GM12878 (cell line): Measurements from ENCODE around the gene ASAP3. TPM values are rescaled to one million over a fixed set of nuclear protein-coding genes. Genes with fewer than 3 reads are reported as not detected.

Source experiments
- ATAC-seq: fragments of 200-7000 bp; cut with Tn5 transposase; 3 replicates; pipeline ENCODE4 v1.9.1; 2020; ENCODE audit warnings: mild to moderate bottlenecking, moderate library complexity
- BruUV-seq: library from RNA; stranded (reverse); fragments of 400-500 nt; replicated peaks from 2 replicates; lab custom pipeline; 2021; lab: Mats Ljungman, UMichigan
- CTCF ChIA-PET: fragments of 300-600 bp; sonication (Branson Sonifier 250); formaldehyde crosslinking; extraction: SDS; loops from one replicate; lab custom pipeline; 2021; ENCODE audit warnings: inconsistent platforms; lab: Yijun Ruan, JAX
- POLR2A ChIA-PET: fragments of 350-600 bp; formaldehyde crosslinking; extraction: SDS; loops from one replicate; lab custom pipeline; 2021; ENCODE audit warnings: inconsistent platforms; lab: Charles Lee
- RAD21 ChIA-PET: fragments of 300-600 bp; sonication (Branson Sonifier 250); formaldehyde crosslinking; loops from one replicate; lab custom pipeline; 2023; ENCODE audit warnings: antibody characterized with exemption; ENCODE audit not compliant: unreplicated experiment; lab: Charles Lee
- SMC1A ChIA-PET: fragments of 300-600 bp; sonication (Branson Sonifier 250); formaldehyde crosslinking; loops from one replicate; lab custom pipeline; 2023; ENCODE audit not compliant: unreplicated experiment, uncharacterized antibody; lab: Charles Lee
- DNase-seq: peaks from one replicate; pipeline ENCODE4 v3.0.0-alpha.2; 2011; ENCODE audit warnings: low read depth, low spot score
- FAIRE-seq: peaks from 3 replicates; lab custom pipeline; 2011; peaks lifted over from hg19 to GRCh38; lab: Jason Lieb, UNC
- H2AFZ ChIP-seq: 2 replicates; pipeline ENCODE4 v1.6.0; 2011; ENCODE audit warnings: low read depth, low read length, control low read depth; ENCODE audit not compliant: control insufficient read depth
- H3K27ac ChIP-seq: 2 replicates; pipeline ENCODE4 v1.5.1; 2011; ENCODE audit warnings: control low read depth; ENCODE audit not compliant: control insufficient read depth, insufficient read depth
- H3K27me3 ChIP-seq, 2 experiments: replicated peaks in 1 of 2; 2 replicates each; pipeline versions ENCODE4 v1.6.0 to v1.6.1; 2011; ENCODE audit warnings: low read length in 1 of 2; ENCODE audit not compliant: control insufficient read depth in 2 of 2, insufficient read depth in 2 of 2
- H3K36me3 ChIP-seq, 2 experiments: 2 replicates each; pipeline ENCODE4 v1.5.1; 2011; ENCODE audit warnings: low read length in 1 of 2; ENCODE audit not compliant: control insufficient read depth in 2 of 2, insufficient read depth in 2 of 2
- H3K4me1 ChIP-seq: 2 replicates; pipeline ENCODE4 v1.6.1; 2011; ENCODE audit warnings: mild to moderate bottlenecking, low read length, moderate library complexity, mixed read lengths; ENCODE audit not compliant: control insufficient read depth, insufficient read depth
- H3K4me2 ChIP-seq: 2 replicates; pipeline ENCODE4 v1.6.0; 2011; ENCODE audit warnings: control low read depth; ENCODE audit not compliant: control insufficient read depth, insufficient read depth
- H3K4me3 ChIP-seq: fragments of 200-600 bp; sonication (generic); 2 replicates; pipeline ENCODE4 v1.5.1; 2016
- H3K79me2 ChIP-seq: 2 replicates; pipeline ENCODE4 v1.6.0; 2011; ENCODE audit warnings: low read length; ENCODE audit not compliant: control insufficient read depth, insufficient read depth
- H3K9ac ChIP-seq: 2 replicates; pipeline ENCODE4 v1.8.0; 2011; ENCODE audit warnings: low read length, control low read depth, mixed read lengths; ENCODE audit not compliant: control insufficient read depth, insufficient read depth
- H3K9me3 ChIP-seq: replicated peaks from 3 replicates; pipeline ENCODE4 v1.5.1; 2011; ENCODE audit warnings: mild to moderate bottlenecking, low read length; ENCODE audit not compliant: control insufficient read depth, insufficient read depth
- H4K20me1 ChIP-seq: 2 replicates; pipeline ENCODE4 v1.6.0; 2011; ENCODE audit not compliant: control insufficient read depth, insufficient read depth
- ATF3 ChIP-seq: IDR thresholded peaks from 2 replicates; pipeline ENCODE4 v1.6.1; 2011; ENCODE audit warnings: low read depth, mild to moderate bottlenecking, low read length, moderate library complexity, borderline replicate concordance; ENCODE audit errors: extremely low read depth
- BCL3 ChIP-seq: IDR thresholded peaks from 2 replicates; pipeline ENCODE4 v1.6.1; 2011; ENCODE audit warnings: borderline replicate concordance, low read depth, mild to moderate bottlenecking, moderate library complexity, low read length; ENCODE audit not compliant: insufficient read depth, poor library complexity, severe bottlenecking
- BCLAF1 ChIP-seq: fragments of 450-650 bp; IDR thresholded peaks from 2 replicates; pipeline ENCODE4 v1.6.1; 2017; ENCODE audit warnings: antibody characterized with exemption, mild to moderate bottlenecking, moderate library complexity
- CBX5 ChIP-seq: sonication (generic); IDR thresholded peaks from 2 replicates; pipeline ENCODE4 v1.6.1; 2016; ENCODE audit warnings: low read depth, moderate library complexity, mild to moderate bottlenecking, inconsistent platforms
- CHD2 ChIP-seq: IDR thresholded peaks from 2 replicates; pipeline ENCODE4 v1.6.1; 2011; ENCODE audit warnings: low read depth, low read length, improper control_type of control experiment, borderline replicate concordance
- FOXK2 ChIP-seq: fragments of 450-650 bp; IDR thresholded peaks from 2 replicates; pipeline ENCODE4 v1.6.1; 2017; ENCODE audit warnings: mild to moderate bottlenecking, moderate library complexity
- KLF5 ChIP-seq: fragments of 450-650 bp; IDR thresholded peaks from 2 replicates; pipeline ENCODE4 v1.6.1; 2014; ENCODE audit warnings: mild to moderate bottlenecking; ENCODE audit not compliant: partially characterized antibody
- RB1 ChIP-seq: fragments of 450-650 bp; formaldehyde crosslinking; IDR thresholded peaks from 2 replicates; pipeline ENCODE4 v1.6.1; 2017; ENCODE audit warnings: mild to moderate bottlenecking, borderline replicate concordance
- SP1 ChIP-seq: IDR thresholded peaks from one replicate; pipeline ENCODE4 v1.6.1; 2011; ENCODE audit warnings: low read depth, low read length
- TBL1XR1 ChIP-seq: IDR thresholded peaks from 2 replicates; pipeline ENCODE4 v1.6.1; 2012; ENCODE audit warnings: low read depth, low read length, improper control_type of control experiment
- ZSCAN29 ChIP-seq: fragments of 450-650 bp; IDR thresholded peaks from 2 replicates; pipeline ENCODE4 v1.6.1; 2017; ENCODE audit warnings: mild to moderate bottlenecking, moderate library complexity
- WGBS: methylation state at CpG from one replicate; pipeline ENCODE4 v1.1.6; 2016; ENCODE audit warnings: low lambda C conversion rate; ENCODE audit not compliant: insufficient replicate concordance, insufficient coverage; ENCODE audit errors: missing lambda C conversion rate; 5-methylcytosine and 5-hydroxymethylcytosine counted together
- in situ Hi-C: fragments of 300-500 bp; cut with MboI; formaldehyde crosslinking; loops from 9 replicates; pipeline ENCODE4 v1.14.3; 2018; ENCODE audit warnings: mixed read lengths
- intact Hi-C: fragments of 100-400 bp; cut with micrococcal nuclease; formaldehyde crosslinking; loops from one replicate; pipeline ENCODE4 v1.14.2; 2022; ENCODE audit not compliant: unreplicated experiment
- polyA plus RNA-seq, 11 experiments: library from polyadenylated mRNA; depleted of rRNA in 4 of 11; unstranded in 6 of 11; stranded (reverse) in 5 of 11; fragments of >200 nt; fragmentation: Nextera tagmentation in 4 of 11; fragmentation: Illumina TruSeq in 1 of 11; extraction: Ambion mirVana in 4 of 11; extraction: Trizol in 1 of 11; gene quantifications; 1 replicate in 1 of 11; 2 replicates in 10 of 11; pipeline versions ENCODE4 v1.2.1 to v1.2.3, GENCODE V29; 2011 to 2016; ENCODE audit warnings: inconsistent platforms in 2 of 11, missing spikeins in 2 of 11, low read depth in 1 of 11
- total RNA-seq, 4 experiments: library from RNA; depleted of rRNA in 3 of 4; stranded (reverse); fragments of >200 nt in 3 of 4; fragmentation: Illumina TruSeq in 1 of 4; extraction: Trizol in 1 of 4; gene quantifications; 2 replicates each; pipeline versions ENCODE4 v1.2.1 to v1.2.3, GENCODE V29; 2013 to 2021
- TF ChIP-seq, protein P1 (sequence below), 3 experiments: IDR thresholded peaks in 2 of 3; conservative IDR thresholded peaks in 1 of 3; 2 replicates each; pipeline ENCODE4 v1.5.1; 2011; ENCODE audit warnings: low read depth in 3 of 3, low read length in 3 of 3, mild to moderate bottlenecking in 3 of 3, control low read depth in 2 of 3, moderate library complexity in 2 of 3, inconsistent platforms in 1 of 3, mixed read lengths in 1 of 3; ENCODE audit not compliant: control insufficient read depth in 2 of 3, insufficient read depth in 1 of 3; ENCODE audit errors: extremely low read depth in 1 of 3
- TF ChIP-seq, protein P2 (sequence below): IDR thresholded peaks from 2 replicates; pipeline ENCODE4 v1.6.1; 2012; ENCODE audit warnings: mild to moderate bottlenecking, low read depth, low read length

The ASAP3 gene
- total and polyA plus RNA-seq, 10 of the 15 experiments (the other 5 are each of a cell fraction or from before 2014, with no cell fraction given) = 0.04 to 0.92 (median 0.34) TPM; not detected in 1

DNA sequence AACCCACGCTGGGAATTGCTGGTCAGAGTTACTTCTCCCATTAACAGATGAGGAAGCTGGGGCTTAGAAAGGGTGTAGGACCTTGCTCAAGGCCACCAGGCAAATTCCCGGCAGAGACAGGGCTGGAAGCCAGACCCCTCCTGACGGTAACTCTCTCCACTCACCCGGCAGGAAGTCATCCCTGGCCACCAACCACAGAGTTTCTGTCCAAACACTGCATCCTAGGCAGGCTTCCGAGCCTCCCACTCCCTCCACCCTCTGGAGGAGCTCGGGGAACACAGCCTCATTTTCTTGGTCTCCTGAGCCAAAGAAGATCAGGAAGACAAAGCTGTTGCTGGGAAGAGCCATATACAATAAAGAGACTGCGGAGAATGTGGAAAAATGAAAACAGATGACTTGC lies 89.3 kb downstream of the ASAP3 start (continued):
- TF ChIP-seq BCL3 = no peak
- TF ChIP-seq CBX5 = no peak
- TF ChIP-seq TBL1XR1 = no peak
- TF ChIP-seq KLF5 = no peak
- TF ChIP-seq ATF3 = no peak
- TF ChIP-seq, protein P1, sequence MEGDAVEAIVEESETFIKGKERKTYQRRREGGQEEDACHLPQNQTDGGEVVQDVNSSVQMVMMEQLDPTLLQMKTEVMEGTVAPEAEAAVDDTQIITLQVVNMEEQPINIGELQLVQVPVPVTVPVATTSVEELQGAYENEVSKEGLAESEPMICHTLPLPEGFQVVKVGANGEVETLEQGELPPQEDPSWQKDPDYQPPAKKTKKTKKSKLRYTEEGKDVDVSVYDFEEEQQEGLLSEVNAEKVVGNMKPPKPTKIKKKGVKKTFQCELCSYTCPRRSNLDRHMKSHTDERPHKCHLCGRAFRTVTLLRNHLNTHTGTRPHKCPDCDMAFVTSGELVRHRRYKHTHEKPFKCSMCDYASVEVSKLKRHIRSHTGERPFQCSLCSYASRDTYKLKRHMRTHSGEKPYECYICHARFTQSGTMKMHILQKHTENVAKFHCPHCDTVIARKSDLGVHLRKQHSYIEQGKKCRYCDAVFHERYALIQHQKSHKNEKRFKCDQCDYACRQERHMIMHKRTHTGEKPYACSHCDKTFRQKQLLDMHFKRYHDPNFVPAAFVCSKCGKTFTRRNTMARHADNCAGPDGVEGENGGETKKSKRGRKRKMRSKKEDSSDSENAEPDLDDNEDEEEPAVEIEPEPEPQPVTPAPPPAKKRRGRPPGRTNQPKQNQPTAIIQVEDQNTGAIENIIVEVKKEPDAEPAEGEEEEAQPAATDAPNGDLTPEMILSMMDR (IDR thresholded peaks at IDR 0.05 in 2 of 3, conservative IDR thresholded peaks at IDR 0.05 in 1 of 3; ENCODE audit: control insufficient read depth in 2 of 3, extremely low read depth in 1 of 3, insufficient read depth in 1 of 3, low read depth in 3 of 3, low read length in 3 of 3) = no peak
- no peak for TF ChIP-seq CHD2
- TF ChIP-seq SP1 = no peak

- ChIA-PET RAD21 (no interaction called here), POLR2A (no interaction called here), SMC1A (interaction anchor here (1.1 kb wide), 1 partner anchor 8 kb away, joined by 4 read pairs; no protein-coding TSS in a partner anchor), CTCF (interaction anchor here (2.7 kb wide), 1 partner anchor 9 kb away, joined by 17 read pairs; no protein-coding TSS in a partner anchor)
- FAIRE-seq = no peak
- Histone ChIP-seq H3K27me3 (peaks cover 0 to 2% of the 10 kb centered on the region in 2 experiments; a peak in 1 of 4 replicates), H2AFZ (no peak overlapping the region), H3K27ac (no peak overlapping the region), H4K20me1 (no peaks in the 10 kb centered on the region), H3K36me3 (no peaks in the 10 kb centered on the region), H3K4me3 (no peak overlapping the region), H3K9me3 (no peaks in the 10 kb centered on the region), H3K4me1 (no peaks in the 10 kb centered on the region), H3K4me2 (no peak overlapping the region), H3K9ac (no peak overlapping the region), H3K79me2 (no peaks in the 10 kb centered on the region)
- in situ Hi-C loops (no loop called here), intact Hi-C loops (no loop called here)
- ATAC-seq = no peak
- DNase-seq = no peak
- BruUV-seq = no TSS peak
- WGBS = 30% methylated on average over 4 of the region's 4 CpGs
- TF ChIP-seq BCLAF1 (no peak), RB1 (no peak), FOXK2 (no peak), ZSCAN29 (no peak)
- TF ChIP-seq, protein P2, sequence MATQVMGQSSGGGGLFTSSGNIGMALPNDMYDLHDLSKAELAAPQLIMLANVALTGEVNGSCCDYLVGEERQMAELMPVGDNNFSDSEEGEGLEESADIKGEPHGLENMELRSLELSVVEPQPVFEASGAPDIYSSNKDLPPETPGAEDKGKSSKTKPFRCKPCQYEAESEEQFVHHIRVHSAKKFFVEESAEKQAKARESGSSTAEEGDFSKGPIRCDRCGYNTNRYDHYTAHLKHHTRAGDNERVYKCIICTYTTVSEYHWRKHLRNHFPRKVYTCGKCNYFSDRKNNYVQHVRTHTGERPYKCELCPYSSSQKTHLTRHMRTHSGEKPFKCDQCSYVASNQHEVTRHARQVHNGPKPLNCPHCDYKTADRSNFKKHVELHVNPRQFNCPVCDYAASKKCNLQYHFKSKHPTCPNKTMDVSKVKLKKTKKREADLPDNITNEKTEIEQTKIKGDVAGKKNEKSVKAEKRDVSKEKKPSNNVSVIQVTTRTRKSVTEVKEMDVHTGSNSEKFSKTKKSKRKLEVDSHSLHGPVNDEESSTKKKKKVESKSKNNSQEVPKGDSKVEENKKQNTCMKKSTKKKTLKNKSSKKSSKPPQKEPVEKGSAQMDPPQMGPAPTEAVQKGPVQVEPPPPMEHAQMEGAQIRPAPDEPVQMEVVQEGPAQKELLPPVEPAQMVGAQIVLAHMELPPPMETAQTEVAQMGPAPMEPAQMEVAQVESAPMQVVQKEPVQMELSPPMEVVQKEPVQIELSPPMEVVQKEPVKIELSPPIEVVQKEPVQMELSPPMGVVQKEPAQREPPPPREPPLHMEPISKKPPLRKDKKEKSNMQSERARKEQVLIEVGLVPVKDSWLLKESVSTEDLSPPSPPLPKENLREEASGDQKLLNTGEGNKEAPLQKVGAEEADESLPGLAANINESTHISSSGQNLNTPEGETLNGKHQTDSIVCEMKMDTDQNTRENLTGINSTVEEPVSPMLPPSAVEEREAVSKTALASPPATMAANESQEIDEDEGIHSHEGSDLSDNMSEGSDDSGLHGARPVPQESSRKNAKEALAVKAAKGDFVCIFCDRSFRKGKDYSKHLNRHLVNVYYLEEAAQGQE = no peak
These were observed 89.8 kb downstream of the ASAP3 start for GRCh38 chr1:23394181-23394580.
